ENCODE data around the gene B4GALNT4.

DNA sequence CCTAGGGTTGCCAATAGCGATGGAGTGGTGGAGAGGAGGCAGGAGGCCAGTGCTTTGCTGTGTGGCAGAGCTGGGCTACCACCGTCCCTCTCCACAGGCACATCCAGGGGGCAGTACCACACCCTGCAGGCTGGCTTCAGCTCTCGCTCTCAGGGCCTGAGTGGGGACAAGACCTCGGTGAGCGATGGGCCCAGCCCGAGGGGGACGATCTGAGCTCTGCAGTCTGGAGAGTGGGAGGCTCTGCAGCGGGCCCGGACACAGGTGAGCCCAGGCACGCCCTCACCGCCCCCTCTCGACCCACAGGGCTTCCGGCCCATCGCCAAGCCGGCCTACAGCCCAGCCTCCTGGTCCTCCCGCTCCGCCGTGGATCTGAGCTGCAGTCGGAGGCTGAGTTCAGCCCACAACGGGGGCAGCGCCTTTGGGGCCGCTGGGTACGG is 27.2 kb downstream of the B4GALNT4 start:
- TF ChIP-seq CTCF (IDR thresholded peaks at IDR 0.05), result no peak
- no peak for TF ChIP-seq POLR2A (IDR thresholded peaks at IDR 0.05)
